DMS153 treated with DMSO at 0.1 percent for 48 hours (cell line): Measurements from ENCODE around the gene CCDC86.
A peak's percentile ranks its signal among the peaks of the same experiment; 100 is the strongest.

Experiments
- DNase-seq: peaks from one replicate; lab custom pipeline; 2025; ENCODE audit not compliant: unreplicated experiment; lab: John Stamatoyannopoulos, UW

The CCDC86 gene

DNA sequence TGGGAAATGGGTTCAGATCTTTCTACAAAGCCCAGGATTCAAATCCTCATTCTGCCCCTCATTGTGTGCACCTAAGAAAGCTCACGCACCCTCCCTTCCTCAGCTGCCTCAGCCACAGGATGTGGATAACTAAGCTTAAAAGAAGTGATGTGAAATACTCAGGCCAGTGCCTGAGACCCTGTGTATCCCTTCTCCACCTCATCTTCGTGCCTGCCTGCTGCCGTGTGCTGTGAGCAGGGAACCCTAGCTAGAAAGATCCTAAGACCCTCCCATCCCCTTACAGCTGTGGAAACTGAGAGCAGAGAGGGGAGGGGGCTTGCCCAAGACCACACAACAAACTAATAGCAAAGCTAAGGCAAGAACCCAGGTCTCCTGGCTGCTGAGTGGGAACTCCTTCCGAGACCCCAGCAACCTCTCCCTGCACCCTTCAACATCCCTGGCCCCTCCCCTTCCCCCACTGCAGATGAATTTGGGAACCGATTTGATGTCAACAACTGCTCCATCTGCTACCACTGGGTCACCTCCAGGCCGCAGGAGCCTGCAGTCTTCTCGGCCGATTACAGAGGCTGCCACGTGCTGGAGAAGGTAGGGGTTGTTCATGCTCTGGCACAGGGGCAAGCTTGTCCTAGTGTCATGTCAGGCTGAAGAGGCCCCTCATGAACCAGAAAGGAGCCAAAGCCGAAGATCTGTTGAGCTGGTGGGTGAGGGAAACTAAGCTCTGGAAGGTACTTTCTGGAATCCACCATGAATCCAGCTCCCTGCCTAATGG, 27.0 kb downstream of the CCDC86 start:
- no peak for DNase-seq

DNA sequence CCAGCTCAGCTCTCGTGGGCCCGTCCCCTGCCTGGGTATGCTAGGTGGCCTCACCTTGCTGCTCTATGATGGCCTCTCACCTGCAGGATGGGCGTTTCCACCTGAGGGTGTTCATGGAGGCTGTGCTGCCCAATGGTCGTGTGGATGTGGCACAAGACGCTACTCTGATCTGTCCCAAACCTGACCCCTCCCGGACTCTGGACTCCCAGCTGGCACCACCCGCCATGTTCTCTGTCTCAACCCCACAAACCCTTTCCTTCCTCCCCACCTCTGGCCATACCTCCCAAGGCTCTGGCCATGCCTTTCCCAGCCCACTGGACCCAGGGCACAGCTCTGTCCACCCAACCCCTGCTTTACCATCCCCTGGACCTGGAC, 27.5 kb downstream of the CCDC86 start:
- no peak for DNase-seq

DNA sequence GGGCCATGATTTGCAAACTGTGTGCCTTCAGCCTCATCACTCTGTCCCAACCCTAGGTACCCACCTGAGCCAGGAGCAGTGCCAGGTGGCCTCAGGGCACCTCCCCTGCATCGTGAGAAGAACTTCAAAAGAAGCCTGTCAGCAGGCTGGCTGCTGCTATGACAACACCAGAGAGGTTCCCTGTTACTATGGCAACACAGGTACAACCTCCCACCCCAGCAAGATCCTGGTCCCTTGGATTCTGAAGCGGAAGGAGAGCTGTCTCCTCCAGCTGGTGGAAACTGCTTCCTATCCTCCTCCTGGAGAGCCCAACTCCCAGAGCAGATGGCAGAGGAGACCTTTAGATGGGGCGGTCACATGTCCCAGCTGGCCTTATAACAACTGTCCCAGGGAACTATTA, 28.4 kb downstream of the CCDC86 start:
- no peak for DNase-seq

DNA sequence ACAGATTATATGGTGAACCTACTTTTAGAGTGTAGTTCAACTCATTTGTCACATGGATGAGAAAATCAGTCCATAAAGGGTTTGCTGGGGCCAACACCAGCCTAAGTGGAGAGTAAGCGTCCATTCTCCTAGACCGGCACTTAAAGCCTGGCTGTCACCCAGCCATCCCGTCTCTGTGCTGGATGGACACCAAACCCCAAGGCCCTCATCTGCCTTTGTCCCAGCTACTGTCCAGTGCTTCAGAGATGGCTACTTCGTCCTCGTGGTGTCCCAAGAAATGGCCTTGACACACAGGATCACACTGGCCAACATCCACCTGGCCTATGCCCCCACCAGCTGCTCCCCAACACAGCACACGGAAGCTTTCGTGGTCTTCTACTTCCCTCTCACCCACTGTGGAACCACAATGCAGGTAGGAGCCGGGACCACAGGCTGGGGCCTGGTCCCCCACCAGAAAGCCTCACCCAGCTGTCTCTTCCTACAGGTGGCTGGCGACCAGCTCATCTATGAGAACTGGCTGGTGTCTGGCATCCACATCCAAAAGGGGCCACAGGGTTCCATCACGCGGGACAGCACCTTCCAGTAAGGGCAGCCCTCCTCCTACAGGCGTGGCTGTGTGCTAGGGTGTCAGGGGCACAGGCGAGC, 28.9 kb downstream of the CCDC86 start:
- DNase-seq, result no peak

DNA sequence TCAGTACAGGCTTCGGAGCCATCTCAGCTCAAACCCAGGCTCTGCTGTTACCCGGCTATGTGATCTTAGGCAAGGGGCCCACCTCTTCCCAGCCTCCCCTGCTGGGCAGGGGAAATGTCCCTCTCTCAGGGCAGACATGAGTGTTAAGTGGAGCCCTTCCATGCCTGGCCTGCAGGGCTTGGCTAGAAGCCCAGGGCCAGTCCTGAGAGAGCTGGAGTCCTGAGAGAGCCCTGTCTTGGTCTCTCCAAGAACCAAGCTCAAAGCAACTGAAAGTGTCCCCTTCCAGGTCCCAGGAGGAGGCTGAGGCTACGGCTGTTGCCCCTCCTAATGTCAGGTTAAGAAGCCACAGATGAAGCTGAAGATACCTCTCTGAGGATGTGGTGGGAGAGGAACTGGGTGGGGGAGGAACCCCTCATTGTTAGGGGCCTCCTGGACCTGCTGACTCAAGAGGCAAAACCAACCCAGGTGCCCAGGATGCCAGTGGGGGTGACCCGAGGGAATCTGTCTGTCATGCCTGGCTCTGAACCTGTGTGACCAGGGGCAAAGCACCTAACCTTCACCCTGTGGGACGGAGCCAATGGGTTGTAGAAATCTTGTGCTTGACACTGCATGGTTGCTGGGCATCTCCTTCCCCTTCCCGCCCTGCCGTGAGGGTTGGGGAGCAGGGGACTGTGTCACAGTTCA, 29.6 kb downstream of the CCDC86 start:
- DNase-seq, result no peak

DNA sequence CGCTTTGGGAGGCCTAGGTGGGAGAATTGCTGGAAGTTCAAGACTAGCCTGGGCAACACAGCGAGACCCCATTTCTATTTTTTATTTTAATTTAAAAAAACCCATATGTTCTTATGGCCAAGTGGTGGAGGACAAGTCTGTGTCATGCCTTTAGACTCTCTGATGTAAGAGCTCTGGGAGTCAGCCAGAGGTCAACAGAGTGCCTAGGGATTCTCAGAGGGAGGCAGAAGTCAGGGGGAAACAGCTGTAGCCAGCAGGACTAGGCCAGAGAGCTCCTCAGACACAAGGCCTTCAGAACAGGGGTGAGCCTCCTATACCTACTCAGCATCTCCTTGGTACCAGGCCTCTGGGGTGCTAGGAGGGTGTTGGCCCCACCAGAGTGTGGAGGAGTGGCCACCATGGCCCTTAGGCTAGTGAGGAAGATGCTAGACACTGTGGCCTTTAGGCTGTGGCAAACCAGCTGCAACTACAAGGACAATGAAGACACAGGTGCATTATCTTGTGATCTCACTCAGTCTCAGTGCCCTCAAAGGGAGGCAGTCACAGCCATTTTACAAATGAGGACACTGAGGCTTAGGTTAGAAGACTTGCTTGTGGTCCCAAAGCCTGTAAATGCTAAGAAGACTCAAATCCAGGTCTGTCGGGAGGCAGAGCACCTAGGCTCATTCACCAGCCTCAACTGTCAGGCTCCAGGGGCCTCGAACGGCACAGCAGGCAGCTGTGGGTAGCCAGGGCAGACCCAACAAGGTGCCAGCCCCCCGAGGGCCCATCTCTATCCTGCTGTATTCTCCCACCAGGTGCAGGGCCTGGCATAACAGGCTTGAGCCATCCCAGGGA, 30.4 kb downstream of the CCDC86 start:
- no peak for DNase-seq

DNA sequence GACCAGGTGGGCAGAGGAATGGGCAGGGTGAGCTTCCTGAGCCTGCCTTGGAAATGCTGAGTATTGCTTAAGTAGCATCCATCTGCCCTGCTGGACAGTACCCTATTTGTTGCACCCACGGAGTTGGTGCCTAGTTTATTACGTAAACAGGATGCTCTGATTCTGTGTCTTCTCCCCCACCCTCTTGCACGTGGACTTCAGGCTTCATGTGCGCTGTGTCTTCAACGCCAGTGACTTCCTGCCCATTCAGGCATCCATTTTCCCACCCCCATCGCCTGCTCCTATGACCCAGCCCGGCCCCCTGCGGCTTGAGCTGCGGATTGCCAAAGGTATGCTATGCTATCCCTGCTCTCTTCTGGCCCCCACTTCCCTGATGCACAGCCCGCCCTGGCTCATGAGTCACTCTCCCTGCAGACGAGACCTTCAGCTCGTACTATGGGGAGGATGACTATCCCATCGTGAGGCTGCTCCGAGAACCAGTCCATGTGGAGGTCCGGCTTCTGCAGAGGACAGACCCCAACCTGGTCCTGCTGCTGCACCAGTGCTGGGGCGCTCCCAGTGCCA, 31.1 kb downstream of the CCDC86 start:
- no peak for DNase-seq

DNA sequence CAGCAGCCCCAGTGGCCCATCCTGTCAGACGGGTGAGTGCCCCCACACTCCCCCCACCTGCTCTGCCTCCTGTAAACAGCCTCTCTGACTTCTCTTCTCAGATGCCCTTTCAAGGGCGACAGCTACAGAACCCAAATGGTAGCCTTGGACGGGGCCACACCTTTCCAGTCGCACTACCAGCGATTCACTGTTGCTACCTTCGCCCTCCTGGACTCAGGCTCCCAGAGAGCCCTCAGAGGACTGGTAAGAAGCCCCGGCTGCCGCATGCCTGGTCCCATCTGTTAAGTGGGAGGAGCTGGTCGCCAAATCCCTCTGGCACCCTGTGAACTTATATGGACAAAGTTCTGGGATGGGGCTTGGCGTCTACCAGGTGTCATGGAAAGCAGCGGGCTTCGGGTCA, 31.6 kb downstream of the CCDC86 start:
- DNase-seq, result no peak

DNA sequence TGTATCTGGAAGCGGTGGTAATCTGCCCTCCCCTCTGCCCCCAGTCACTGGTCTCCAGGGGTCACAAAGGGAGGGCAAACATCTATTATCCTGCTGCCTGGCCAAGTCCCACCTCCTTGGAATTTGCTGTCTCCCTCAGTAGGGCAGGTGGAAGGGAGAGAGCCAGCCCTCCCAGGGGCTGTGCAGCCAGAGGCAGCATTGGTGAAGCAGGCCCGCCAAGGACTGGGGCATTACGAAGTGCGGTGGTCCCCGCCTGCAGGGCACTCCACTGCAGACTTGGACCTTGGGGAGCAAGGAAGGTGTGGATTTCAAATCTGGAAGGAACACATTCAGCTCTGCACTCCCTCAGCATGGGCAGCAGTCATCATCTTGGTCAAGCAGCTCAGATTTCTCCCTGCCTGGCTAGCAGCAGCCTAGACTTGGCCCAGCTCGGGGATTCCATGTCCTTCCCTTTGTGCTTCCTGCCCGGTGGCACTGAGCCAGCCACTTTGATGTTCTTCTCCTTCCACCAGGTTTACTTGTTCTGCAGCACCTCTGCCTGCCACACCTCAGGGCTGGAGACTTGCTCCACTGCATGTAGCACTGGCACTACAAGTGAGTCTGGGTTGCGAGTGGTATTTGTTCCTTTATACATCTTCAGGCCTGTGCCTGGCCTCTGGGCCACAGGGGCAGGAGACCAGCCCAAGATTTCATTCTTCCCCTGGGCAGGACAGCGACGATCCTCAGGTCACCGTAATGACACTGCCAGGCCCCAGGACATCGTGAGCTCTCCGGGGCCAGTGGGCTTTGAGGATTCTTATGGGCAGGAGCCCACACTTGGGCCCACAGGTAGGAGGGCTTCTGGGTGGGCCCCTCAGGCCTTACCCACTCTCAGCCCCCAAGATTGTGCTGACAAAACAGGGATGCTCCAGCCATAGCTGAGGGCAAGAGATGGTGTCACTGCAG, 32.8 kb downstream of the CCDC86 start:
- no peak for DNase-seq

DNA sequence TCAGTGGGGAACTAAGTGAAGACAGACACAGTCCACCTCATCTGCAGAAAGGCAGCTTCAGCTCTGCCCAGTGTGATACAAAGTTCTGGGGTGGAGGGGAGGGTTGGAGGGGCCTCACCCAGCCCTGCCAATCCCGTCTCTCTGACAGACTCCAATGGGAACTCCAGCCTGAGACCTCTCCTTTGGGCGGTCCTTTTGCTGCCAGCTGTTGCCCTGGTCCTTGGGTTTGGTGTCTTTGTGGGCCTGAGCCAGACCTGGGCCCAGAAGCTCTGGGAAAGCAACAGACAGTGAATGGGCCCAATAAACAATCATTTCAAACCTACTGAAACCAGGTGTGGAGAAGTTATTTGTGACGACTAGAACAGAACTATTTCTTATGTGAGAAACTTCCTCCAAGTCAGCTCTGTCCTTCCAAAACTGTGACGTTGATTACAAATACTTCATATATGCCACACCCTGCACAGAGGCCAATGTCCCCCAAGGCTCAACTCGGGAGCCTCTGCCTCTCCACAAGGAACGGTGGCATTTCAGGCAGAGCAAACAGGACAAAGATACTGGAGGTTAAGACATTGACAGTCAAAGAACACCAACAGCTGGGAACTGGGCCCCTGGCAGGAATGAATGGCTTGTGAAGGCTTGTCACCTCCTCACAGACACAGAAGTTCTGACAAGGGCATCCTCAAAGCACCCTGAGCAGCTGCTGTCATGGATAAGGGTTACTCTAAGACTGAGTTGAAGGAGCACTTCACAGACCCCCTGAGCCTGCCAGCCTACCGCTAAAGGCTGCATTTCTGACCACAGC, 33.7 kb downstream of the CCDC86 start:
- DNase-seq, result no peak

DNA sequence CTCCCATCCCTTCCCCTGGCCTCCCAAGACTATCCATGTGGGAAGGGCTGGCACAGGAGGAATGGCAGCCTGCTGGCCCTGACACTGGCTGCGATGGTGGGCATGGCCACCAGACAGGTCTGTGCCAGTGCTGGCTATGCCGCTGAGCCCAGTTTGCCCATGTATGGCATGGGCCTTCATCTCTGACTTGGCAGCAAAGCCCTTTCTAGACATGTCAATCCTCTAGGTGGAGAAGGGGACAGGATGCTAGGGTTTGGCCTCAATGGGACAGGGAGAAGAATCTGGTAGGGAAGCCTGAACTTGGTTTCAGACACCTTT, 34.2 kb downstream of the CCDC86 start:
- no peak for DNase-seq

DNA sequence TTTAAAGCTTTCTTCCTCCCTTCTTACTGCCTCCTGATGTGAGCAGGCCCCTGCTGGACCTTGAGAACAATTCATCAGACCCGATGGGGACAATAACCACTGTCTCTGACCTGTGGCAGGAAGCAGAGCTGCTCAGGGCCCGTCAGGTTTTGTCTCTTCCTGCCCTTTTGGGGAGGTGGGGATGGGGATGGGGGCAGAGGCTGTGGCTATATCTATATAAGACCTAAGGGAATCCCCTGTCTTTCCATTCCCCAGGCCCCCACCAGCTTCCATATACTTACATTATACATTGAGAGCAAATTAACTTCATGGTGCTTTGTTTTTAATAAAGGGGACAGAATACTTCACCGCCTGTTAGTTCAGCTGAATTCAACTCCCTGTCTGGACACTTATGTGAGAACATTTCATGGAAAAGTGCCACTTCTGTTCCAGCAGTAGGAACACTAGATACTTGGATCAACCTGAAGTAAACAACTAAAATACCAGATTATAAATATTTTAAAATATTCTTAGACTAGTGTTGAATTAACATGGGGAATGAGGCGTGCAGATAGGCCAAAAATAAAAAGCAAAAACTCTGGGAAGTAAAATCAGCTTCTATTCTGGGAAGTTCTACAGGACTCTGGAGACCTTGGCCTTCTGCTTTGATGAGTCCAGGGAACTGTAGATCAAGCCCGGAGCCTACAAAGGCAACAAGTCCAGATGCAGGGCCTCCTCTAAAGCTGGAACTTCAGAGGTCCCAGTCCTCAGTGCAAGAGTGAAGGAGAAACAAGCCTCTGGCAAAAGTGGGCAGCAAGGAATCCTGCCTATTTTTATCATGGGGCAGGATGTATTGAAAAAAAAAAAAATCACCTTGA, 36.6 kb downstream of the CCDC86 start:
- no peak for DNase-seq

DNA sequence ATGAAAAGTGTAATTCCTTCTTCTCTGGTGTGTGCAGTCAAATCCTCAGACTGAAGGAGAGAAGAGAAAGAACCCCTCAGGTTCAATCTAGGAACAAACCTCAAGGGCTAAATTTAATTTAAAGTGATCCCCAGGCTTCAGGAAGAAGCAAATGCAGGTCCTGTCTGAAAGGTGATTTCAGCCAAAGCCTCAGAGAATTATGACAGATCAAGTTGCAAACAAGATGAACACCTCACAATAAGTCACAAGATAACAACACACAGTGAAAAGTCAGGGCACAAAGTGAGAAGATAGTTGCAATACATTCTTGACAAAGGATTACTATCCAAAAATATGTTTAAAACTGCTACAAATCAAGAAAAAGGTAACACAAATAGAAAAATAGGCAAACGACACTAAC, 37.2 kb downstream of the CCDC86 start:
- no peak for DNase-seq

DNA sequence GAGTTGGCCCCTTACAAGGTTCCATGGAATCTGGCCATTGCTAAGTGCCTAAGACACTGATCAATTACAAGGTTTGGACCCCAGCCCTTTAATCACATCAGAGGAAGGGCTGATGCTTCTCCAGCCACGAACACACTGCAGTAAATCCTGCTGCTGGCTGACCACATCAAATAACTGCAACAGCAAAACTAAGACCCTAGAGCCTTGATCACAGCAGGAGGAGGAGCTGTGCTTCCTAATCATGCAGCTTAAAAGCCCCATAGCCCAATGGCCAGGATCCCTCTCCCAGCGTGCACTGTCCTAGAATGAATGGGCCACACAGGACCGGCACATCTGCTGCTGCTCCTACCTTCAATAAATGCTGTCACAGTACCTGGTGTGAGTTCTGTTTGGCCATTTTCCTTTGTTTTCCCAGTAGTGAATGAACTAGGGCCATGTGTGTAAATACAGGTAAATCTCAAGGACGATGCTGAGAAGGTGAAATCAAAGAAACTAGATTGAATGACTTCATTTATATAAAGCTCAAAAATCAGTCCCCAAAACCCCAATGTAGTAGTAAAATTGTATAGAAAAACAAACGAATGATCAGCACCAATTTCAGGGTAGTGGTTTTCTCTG, 38.2 kb downstream of the CCDC86 start:
- DNase-seq, result no peak

DNA sequence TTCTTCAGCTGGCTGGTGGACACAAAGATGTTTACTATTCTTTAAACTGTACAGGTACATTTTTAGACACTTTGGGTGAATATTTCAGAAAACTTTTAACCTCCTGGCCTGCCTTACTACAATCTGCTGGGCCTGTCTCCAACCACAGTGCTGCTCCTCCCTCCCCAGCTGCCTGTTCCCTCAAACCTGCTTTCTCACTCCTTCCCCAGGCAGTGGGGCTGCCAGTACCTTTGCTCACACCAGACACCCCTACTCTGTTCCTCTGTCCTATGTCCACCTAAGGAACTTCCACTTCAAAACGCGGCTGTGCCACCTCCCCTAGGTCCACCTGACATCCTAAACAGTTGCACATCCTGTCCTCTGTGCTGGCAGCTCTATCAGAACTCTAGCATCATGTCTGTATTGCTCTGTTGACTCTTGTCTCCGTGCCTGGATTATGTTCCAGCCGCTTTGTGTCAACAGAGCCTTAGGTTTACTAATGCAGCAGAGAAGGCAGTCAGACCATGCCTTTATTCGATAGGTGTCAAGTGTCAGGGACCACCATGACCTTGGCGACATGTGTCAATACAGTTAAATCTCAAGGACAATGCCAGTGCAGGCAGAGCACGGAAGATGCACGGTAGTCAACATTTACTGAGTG, 38.9 kb downstream of the CCDC86 start:
- DNase-seq, result peak; percentile 74

DNA sequence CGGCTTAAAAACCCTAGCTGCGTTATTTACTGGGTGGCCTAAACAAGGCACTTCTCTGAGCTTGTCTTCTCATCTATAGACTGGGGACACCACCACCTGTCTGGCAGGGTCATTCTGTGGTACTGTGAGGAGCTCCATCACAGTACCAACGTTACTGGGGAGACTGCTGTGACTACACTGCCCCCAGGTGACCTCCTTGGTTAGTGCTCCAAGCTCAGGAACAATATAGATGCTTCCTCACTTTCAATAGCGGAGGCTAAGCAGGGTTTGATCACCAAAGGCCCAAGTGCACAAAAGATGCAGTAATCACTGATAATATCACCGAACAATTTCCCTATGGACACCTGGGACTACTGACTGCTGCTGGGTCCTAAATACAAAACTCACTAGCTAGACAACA, 45.6 kb downstream of the CCDC86 start:
- peak; percentile 66 for DNase-seq

DNA sequence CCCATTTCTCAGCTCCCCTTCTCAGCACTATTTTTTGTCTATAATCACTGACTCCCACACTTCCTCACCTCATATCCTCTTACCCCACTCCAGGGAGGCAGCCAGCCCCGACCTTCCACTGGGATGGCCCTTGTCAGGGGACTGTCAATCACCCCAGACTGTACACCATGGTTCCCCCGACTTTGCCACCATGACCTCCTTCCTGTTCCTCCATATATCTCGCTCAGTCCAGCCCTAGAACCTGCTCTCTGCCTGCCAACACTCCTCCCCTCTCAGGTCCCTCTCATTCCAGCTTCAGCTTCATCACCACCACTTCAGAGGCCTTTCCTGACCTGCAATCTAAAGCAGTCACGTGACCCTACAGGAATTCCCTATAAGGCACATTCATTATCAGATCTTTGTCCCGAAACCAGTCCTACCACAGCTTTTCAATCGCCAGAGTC, 48.0 kb downstream of the CCDC86 start:
- DNase-seq, result no peak
